A549 (cell line): ENCODE data around the gene PDP2. TPM values are rescaled to one million over a fixed set of nuclear protein-coding genes. Genes with fewer than 3 reads are reported as not detected.

ENCODE experiments used
- ATAC-seq, 2 experiments: fragments of 200-7000 bp in 1 of 2; fragments of >200 bp in 1 of 2; cut with Nextera tagmentation in 1 of 2; cut with Tn5 transposase in 1 of 2; 3 replicates each; pipeline versions ENCODE4 v1.8.0 to v1.9.1; 2018 to 2020; ENCODE audit warnings: mild to moderate bottlenecking in 1 of 2, moderate library complexity in 1 of 2
- CTCF ChIA-PET: fragments of 300-600 bp; sonication (Branson Sonifier 250); formaldehyde crosslinking; extraction: SDS; loops from one replicate; lab custom pipeline; 2021; ENCODE audit warnings: antibody characterized with exemption, inconsistent platforms; lab: Yijun Ruan, JAX
- POLR2A ChIA-PET: fragments of 350-600 bp; formaldehyde crosslinking; extraction: SDS; loops from one replicate; lab custom pipeline; 2021; ENCODE audit warnings: antibody characterized with exemption, inconsistent platforms; lab: Yijun Ruan, JAX
- DNase-seq, 2 experiments: peaks; one replicate each; pipeline versions ENCODE4 v3.0.0 to v3.0.0-alpha.2; 2011 to 2016; ENCODE audit warnings: low read depth in 1 of 2, low spot score in 1 of 2
- FAIRE-seq: peaks from 2 replicates; lab custom pipeline; 2011; peaks lifted over from hg19 to GRCh38; lab: Jason Lieb, UNC
- H3K27ac ChIP-seq, 2 experiments: fragments of >200 bp; sonication (Bioruptor Twin); formaldehyde crosslinking; 3 replicates each; pipeline ENCODE4 v1.5.1; 2016 to 2017
- H3K4me1 ChIP-seq: fragments of >200 bp; sonication (Bioruptor Twin); formaldehyde crosslinking; 3 replicates; pipeline ENCODE4 v1.6.1; 2016
- H3K4me2 ChIP-seq: fragments of >200 bp; sonication (Bioruptor Twin); formaldehyde crosslinking; 3 replicates; pipeline ENCODE4 v1.6.1; 2016
- H3K4me3 ChIP-seq: fragments of >200 bp; sonication (Bioruptor Twin); formaldehyde crosslinking; 3 replicates; pipeline ENCODE4 v1.5.1; 2016
- H3K9me3 ChIP-seq: fragments of >200 bp; sonication (Bioruptor Twin); formaldehyde crosslinking; 3 replicates; pipeline ENCODE4 v1.6.1; 2016
- CBX8 ChIP-seq: fragments of 200-600 bp; sonication (generic); IDR thresholded peaks from 2 replicates; pipeline ENCODE4 v1.6.1; 2016
- CHD4 ChIP-seq: fragments of 200-600 bp; sonication (generic); IDR thresholded peaks from 2 replicates; pipeline ENCODE4 v1.6.1; 2016; ENCODE audit warnings: antibody characterized with exemption, mild to moderate bottlenecking, borderline replicate concordance
- EHMT2 ChIP-seq: fragments of 200-600 bp; sonication (generic); IDR thresholded peaks from 2 replicates; pipeline ENCODE4 v1.6.1; 2016; ENCODE audit warnings: antibody characterized with exemption, low read depth, mild to moderate bottlenecking, moderate library complexity
- FOSL2 ChIP-seq, 2 experiments: fragments of 450-650 bp in 1 of 2; fragments of >200 bp in 1 of 2; sonication (Bioruptor Twin) in 1 of 2; formaldehyde crosslinking; IDR thresholded peaks; 2 replicates each; pipeline versions ENCODE4 v1.5.0 to v1.6.1; 2016 to 2020; ENCODE audit warnings: mild to moderate bottlenecking in 1 of 2, moderate library complexity in 1 of 2
- GATA3 ChIP-seq: IDR thresholded peaks from 2 replicates; pipeline ENCODE4 v1.6.1; 2012; ENCODE audit warnings: borderline replicate concordance
- HDAC2 ChIP-seq: fragments of 200-600 bp; sonication (generic); IDR thresholded peaks from 2 replicates; pipeline ENCODE4 v1.6.1; 2016
- HOXB13 ChIP-seq: fragments of 250-450 bp; sonication (Bioruptor Pico); IDR thresholded peaks from 2 replicates; pipeline ENCODE4 v1.5.0; 2020; ENCODE audit warnings: low read depth, mild to moderate bottlenecking, moderate library complexity
- JUN ChIP-seq, 2 experiments: fragments of >200 bp; sonication (Bioruptor Twin); formaldehyde crosslinking; IDR thresholded peaks; 2 replicates in 1 of 2; 3 replicates in 1 of 2; pipeline ENCODE4 v1.6.1; 2016 to 2017
- NFE2L2 ChIP-seq: fragments of 150-350 bp; conservative IDR thresholded peaks from 2 replicates; pipeline ENCODE4 v1.6.1; 2014; ENCODE audit warnings: low read length
- POLR2AphosphoS2 ChIP-seq: conservative IDR thresholded peaks from 2 replicates; pipeline ENCODE4 v1.6.1; 2012; ENCODE audit warnings: low read length, improper control_type of control experiment, inconsistent platforms
- RARB ChIP-seq: fragments of 250-450 bp; sonication (Bioruptor Pico); IDR thresholded peaks from 2 replicates; pipeline ENCODE4 v1.8.0; 2021; ENCODE audit warnings: mild to moderate bottlenecking, moderate library complexity
- RCOR1 ChIP-seq: fragments of 150-350 bp; IDR thresholded peaks from 2 replicates; pipeline ENCODE4 v1.6.1; 2014; ENCODE audit warnings: antibody characterized with exemption, low read length, low read depth
- RFX5 ChIP-seq: fragments of 450-650 bp; IDR thresholded peaks from 2 replicates; pipeline ENCODE4 v1.7.1; 2014; ENCODE audit warnings: antibody characterized with exemption, mild to moderate bottlenecking, moderate library complexity
- RNF2 ChIP-seq: fragments of 200-600 bp; sonication (generic); IDR thresholded peaks from 2 replicates; pipeline ENCODE4 v1.6.1; 2016; ENCODE audit warnings: low read depth, mild to moderate bottlenecking, antibody characterized with exemption, moderate library complexity, borderline replicate concordance
- TFCP2L1 ChIP-seq: fragments of 250-450 bp; sonication (Bioruptor Pico); IDR thresholded peaks from 2 replicates; pipeline ENCODE4 v1.5.0; 2021; ENCODE audit warnings: mild to moderate bottlenecking
- ZFP36 ChIP-seq: fragments of 450-650 bp; IDR thresholded peaks from 2 replicates; pipeline ENCODE4 v1.6.1; 2014; ENCODE audit warnings: borderline replicate concordance; ENCODE audit not compliant: partially characterized antibody
- WGBS: methylation state at CpG from one replicate; pipeline ENCODE4 v1.1.6; 2017; ENCODE audit errors: missing lambda C conversion rate; 5-methylcytosine and 5-hydroxymethylcytosine counted together
- polyA plus RNA-seq, 4 experiments: library from polyadenylated mRNA; depleted of rRNA in 3 of 4; stranded (reverse); fragments of >200 nt; fragmentation: RNase III in 1 of 4; extraction: RNeasy Plus Mini Kit Qiagen cat#74134 plus additional on column Dnase treatment in 1 of 4; gene quantifications; 2 replicates in 3 of 4; 3 replicates in 1 of 4; pipeline ENCODE4 v1.2.3, GENCODE V29; 2011 to 2017
- TF ChIP-seq, protein P1 (sequence below): fragments of 450-650 bp; IDR thresholded peaks from 2 replicates; pipeline ENCODE4 v1.6.1; 2014; ENCODE audit warnings: antibody characterized with exemption
- TF ChIP-seq, protein P2 (sequence below): fragments of >200 bp; sonication (Bioruptor Twin); formaldehyde crosslinking; IDR thresholded peaks from 2 replicates; pipeline ENCODE4 v1.6.1; 2016
- TF ChIP-seq, protein P3 (sequence below): fragments of 150-350 bp; IDR thresholded peaks from 2 replicates; pipeline ENCODE4 v1.6.1; 2014; ENCODE audit warnings: low read depth, mild to moderate bottlenecking, low read length
- TF ChIP-seq, protein P4 (sequence below): fragments of >200 bp; sonication (Bioruptor Twin); formaldehyde crosslinking; IDR thresholded peaks from 3 replicates; pipeline ENCODE4 v1.5.1; 2016
- TF ChIP-seq, protein P5 (sequence below): fragments of 250-450 bp; sonication (Bioruptor Pico); IDR thresholded peaks from 2 replicates; pipeline ENCODE4 v1.5.0; 2021; ENCODE audit warnings: mild to moderate bottlenecking, moderate library complexity, borderline replicate concordance

The PDP2 gene
- polyA plus RNA-seq, 2 of the 4 experiments (the other 2 are of a cell fraction) = 10.0 to 10.5 TPM

DNA sequence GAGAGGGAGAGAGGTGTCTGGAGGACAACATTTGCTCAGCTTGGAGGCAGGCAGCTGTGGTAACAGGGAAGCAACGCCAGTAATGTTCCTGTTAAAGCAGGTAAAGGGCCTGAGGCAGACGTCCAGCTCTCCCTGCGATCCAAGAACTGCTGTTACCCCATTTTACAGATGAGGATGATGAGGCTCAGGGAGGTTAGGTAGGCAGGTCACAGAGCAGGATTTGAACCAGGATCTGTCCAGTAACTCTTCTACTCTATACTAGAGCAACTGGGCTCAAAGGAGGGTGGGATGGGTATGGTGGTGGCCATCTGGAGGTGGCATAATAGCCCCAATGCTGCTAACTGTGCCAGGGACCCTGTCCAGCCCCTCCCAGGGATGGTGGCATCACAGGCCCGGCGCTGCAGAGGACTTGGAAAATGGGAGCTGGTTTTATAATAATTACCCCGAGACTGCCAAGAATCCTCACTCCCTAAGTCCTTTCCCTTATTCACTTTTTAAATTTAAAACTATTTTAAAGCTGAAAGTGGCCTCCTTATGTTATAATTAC, 24.1 kb upstream of the PDP2 start:
- CTCF ChIA-PET = interaction anchor here (1.3 to 12.4 kb wide), 6 partner anchors 10 to 193 kb away, joined by 4 to 103 read pairs (median 6); partner anchors contain the start of gene NAE1
- Histone ChIP-seq H3K27ac (no peak overlapping the region), H3K4me3 (no peak overlapping the region), H3K9me3 (no peaks in the 10 kb centered on the region), H3K4me1 (peaks cover 9% of the 10 kb centered on the region; the same call in 1 of the 3 replicates), H3K4me2 (no peak overlapping the region)
- POLR2A ChIA-PET = no interaction called here
- ATAC-seq (no peak), DNase-seq (no peak), FAIRE-seq (no peak)
- no peak for TF ChIP-seq CHD4
- no peak for TF ChIP-seq EHMT2
- no peak for TF ChIP-seq TFCP2L1
- no peak for TF ChIP-seq RARB (CRISPR knock-in tag)
- TF ChIP-seq POLR2AphosphoS2 = no peak
- TF ChIP-seq, protein P1, sequence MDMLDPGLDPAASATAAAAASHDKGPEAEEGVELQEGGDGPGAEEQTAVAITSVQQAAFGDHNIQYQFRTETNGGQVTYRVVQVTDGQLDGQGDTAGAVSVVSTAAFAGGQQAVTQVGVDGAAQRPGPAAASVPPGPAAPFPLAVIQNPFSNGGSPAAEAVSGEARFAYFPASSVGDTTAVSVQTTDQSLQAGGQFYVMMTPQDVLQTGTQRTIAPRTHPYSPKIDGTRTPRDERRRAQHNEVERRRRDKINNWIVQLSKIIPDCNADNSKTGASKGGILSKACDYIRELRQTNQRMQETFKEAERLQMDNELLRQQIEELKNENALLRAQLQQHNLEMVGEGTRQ = no peak
- TF ChIP-seq RFX5 = no peak
- TF ChIP-seq, protein P2, sequence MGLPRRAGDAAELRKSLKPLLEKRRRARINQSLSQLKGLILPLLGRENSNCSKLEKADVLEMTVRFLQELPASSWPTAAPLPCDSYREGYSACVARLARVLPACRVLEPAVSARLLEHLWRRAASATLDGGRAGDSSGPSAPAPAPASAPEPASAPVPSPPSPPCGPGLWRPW = no peak
- TF ChIP-seq, protein P3, sequence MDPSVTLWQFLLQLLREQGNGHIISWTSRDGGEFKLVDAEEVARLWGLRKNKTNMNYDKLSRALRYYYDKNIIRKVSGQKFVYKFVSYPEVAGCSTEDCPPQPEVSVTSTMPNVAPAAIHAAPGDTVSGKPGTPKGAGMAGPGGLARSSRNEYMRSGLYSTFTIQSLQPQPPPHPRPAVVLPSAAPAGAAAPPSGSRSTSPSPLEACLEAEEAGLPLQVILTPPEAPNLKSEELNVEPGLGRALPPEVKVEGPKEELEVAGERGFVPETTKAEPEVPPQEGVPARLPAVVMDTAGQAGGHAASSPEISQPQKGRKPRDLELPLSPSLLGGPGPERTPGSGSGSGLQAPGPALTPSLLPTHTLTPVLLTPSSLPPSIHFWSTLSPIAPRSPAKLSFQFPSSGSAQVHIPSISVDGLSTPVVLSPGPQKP = no peak
- TF ChIP-seq FOSL2 (IDR thresholded peaks at IDR 0.05) = no peak
- no peak for TF ChIP-seq FOSL2 (CRISPR knock-in tag; IDR thresholded peaks at IDR 0.05)
- no peak for TF ChIP-seq CBX8
- WGBS = 84% methylated on average over 6 of the region's 6 CpGs

DNA sequence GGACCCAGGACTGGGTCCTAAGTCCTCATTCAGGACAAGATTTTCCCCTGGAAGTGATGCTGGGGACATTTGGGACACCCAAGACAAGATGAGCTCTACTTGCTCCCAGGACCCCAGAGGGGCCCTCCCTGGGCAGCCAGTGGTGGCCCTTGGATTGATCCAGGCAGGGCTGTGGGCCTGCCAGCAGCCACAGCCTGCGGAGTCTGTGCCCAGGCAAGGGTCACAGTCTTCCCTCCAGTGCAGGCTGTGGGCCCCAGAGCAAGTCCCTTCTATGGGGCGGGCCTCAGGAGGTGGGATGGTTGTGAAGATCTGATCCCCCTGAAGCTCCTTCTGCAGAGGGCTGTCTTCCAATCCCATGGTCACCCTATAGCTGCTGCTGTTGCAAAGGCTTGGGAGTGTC, 23.5 kb upstream of the PDP2 start:
- FAIRE-seq = no peak
- no peak for ATAC-seq

DNA sequence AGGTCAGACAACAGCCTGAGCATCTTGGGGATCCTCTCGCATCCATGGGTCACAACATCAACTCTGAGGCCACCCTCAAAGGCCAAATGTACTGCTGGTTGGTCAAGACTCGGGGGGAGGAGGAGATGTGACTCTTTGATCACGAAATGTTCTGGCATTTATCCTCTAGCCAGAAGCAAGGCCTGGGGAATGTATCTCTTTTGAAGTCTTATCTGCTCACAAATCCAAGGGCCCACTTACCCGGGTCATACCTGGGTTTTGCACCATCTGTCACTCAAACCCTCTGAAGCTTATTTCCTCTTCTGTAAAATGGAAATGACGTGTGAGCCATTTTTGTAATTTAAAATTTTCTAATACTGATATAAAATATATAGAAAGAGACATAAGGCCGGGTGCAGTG, 22.9 kb upstream of the PDP2 start:
- H3K27ac ChIP-seq = no peak overlapping the region
- CTCF ChIA-PET = interaction anchor here (1.5 to 12.4 kb wide), 4 partner anchors 10 to 129 kb away, joined by 7 to 103 read pairs (median 50); partner anchors contain the start of gene NAE1
- no peak for FAIRE-seq
- 68% methylated on average over 6 of the region's 6 CpGs for WGBS
- no peak overlapping the region for H3K4me2 ChIP-seq
- no peak for TF ChIP-seq HDAC2
- no peak for TF ChIP-seq GATA3
- TF ChIP-seq HOXB13 = no peak
- TF ChIP-seq, protein P1 = no peak
- TF ChIP-seq ZFP36 = no peak
- TF ChIP-seq JUN (IDR thresholded peaks at IDR 0.05) = no peak
- TF ChIP-seq RNF2 = no peak
- TF ChIP-seq, protein P4, sequence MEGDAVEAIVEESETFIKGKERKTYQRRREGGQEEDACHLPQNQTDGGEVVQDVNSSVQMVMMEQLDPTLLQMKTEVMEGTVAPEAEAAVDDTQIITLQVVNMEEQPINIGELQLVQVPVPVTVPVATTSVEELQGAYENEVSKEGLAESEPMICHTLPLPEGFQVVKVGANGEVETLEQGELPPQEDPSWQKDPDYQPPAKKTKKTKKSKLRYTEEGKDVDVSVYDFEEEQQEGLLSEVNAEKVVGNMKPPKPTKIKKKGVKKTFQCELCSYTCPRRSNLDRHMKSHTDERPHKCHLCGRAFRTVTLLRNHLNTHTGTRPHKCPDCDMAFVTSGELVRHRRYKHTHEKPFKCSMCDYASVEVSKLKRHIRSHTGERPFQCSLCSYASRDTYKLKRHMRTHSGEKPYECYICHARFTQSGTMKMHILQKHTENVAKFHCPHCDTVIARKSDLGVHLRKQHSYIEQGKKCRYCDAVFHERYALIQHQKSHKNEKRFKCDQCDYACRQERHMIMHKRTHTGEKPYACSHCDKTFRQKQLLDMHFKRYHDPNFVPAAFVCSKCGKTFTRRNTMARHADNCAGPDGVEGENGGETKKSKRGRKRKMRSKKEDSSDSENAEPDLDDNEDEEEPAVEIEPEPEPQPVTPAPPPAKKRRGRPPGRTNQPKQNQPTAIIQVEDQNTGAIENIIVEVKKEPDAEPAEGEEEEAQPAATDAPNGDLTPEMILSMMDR = no peak
- no peak for TF ChIP-seq NFE2L2
- TF ChIP-seq, protein P5, sequence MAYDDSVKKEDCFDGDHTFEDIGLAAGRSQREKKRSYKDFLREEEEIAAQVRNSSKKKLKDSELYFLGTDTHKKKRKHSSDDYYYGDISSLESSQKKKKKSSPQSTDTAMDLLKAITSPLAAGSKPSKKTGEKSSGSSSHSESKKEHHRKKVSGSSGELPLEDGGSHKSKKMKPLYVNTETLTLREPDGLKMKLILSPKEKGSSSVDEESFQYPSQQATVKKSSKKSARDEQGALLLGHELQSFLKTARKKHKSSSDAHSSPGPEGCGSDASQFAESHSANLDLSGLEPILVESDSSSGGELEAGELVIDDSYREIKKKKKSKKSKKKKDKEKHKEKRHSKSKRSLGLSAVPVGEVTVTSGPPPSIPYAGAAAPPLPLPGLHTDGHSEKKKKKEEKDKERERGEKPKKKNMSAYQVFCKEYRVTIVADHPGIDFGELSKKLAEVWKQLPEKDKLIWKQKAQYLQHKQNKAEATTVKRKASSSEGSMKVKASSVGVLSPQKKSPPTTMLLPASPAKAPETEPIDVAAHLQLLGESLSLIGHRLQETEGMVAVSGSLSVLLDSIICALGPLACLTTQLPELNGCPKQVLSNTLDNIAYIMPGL (CRISPR knock-in tag) = no peak
- TF ChIP-seq, all 56 proteins: peak for 0
- H3K4me3 ChIP-seq = no peak overlapping the region
- ATAC-seq (no peak), DNase-seq (no peak)
- H3K4me1 ChIP-seq = peaks cover 9% of the 10 kb centered on the region; the same call in 1 of the 3 replicates
- POLR2A ChIA-PET = no interaction called here
- no peaks in the 10 kb centered on the region for H3K9me3 ChIP-seq

More for the DNA sequence above, 23.5 kb upstream of the PDP2 start:
- no peaks in the 10 kb centered on the region for H3K9me3 ChIP-seq
- no peak overlapping the region for H3K27ac ChIP-seq
- H3K4me1 ChIP-seq = peaks cover 9% of the 10 kb centered on the region; the same call in 1 of the 3 replicates
- H3K4me2 ChIP-seq = no peak overlapping the region
- TF ChIP-seq RNF2 = no peak
- TF ChIP-seq RARB (CRISPR knock-in tag) = no peak
- no peak for TF ChIP-seq RCOR1
- TF ChIP-seq CHD4 = no peak
- TF ChIP-seq, protein P2 = no peak
- TF ChIP-seq, all 56 proteins: peak for 0
- WGBS = no CpG with 5 or more reads among the region's 2 CpGs
- ChIA-PET CTCF (interaction anchor here (1.3 to 12.4 kb wide), 6 partner anchors 10 to 193 kb away, joined by 4 to 103 read pairs (median 6); partner anchors contain the start of gene NAE1), POLR2A (no interaction called here)
- DNase-seq = no peak
- no peak overlapping the region for H3K4me3 ChIP-seq
